Measurements from ENCODE around the gene CREBRF.
"Not testable (repeated sequence)": the region's sequence is repeated elsewhere in the genome, so short reads cannot be mapped to it uniquely, and the experiment has no call there.

Gene CREBRF

GRCh38 chr5:173035904-173036707 lies 20.0 kb upstream of the CREBRF start:
- DNase-seq (ENCODE audit: low read depth in 2 of 2) = peak in 1 of 2 donors; percentile 30

- no peak for DNase-seq (ENCODE audit: low read depth in 2 of 2)
These were observed 17.0 kb upstream of the CREBRF start for GRCh38 chr5:173039188-173039587.

- DNase-seq (ENCODE audit: low read depth in 2 of 2) = no peak
These were observed 16.2 kb upstream of the CREBRF start for GRCh38 chr5:173039964-173040363.

GRCh38 chr5:173041881-173042762 lies 14.0 kb upstream of the CREBRF start:
- no peak for DNase-seq (ENCODE audit: low read depth in 2 of 2)

GRCh38 chr5:173042763-173043107 lies 13.4 kb upstream of the CREBRF start:
- no peak for DNase-seq (ENCODE audit: low read depth in 2 of 2)

- no peak for DNase-seq (ENCODE audit: low read depth in 2 of 2)
These were observed 10.7 kb upstream of the CREBRF start for GRCh38 chr5:173045474-173045873.

- not testable (repeated sequence) for DNase-seq (ENCODE audit: low read depth in 2 of 2)
These were observed 8.9 kb upstream of the CREBRF start for GRCh38 chr5:173047096-173047837.

- DNase-seq (ENCODE audit: low read depth in 2 of 2) = no peak
These were observed 8.4 kb upstream of the CREBRF start for GRCh38 chr5:173047838-173048105.

GRCh38 chr5:173050791-173051190 lies 5.4 kb upstream of the CREBRF start:
- no peak for DNase-seq (ENCODE audit: low read depth in 2 of 2)

- DNase-seq (ENCODE audit: low read depth in 2 of 2) = no peak
These were observed 4.4 kb upstream of the CREBRF start for GRCh38 chr5:173051746-173052145.

GRCh38 chr5:173053041-173053440 lies 3.1 kb upstream of the CREBRF start:
- DNase-seq (ENCODE audit: low read depth in 2 of 2) = no peak

GRCh38 chr5:173055042-173055721 lies 970 bp upstream of the CREBRF start:
- DNase-seq (ENCODE audit: low read depth in 2 of 2) = no peak

GRCh38 chr5:173055722-173055982 lies 500 bp upstream of the CREBRF start:
- no peak for DNase-seq (ENCODE audit: low read depth in 2 of 2)

- peak in 1 of 2 donors; percentile 69 for DNase-seq (ENCODE audit: low read depth in 2 of 2)
These were observed 570 bp downstream of the CREBRF start for GRCh38 chr5:173056783-173057061.

GRCh38 chr5:173057062-173057924 lies 1.1 kb downstream of the CREBRF start:
- peak; percentile 99 for DNase-seq (ENCODE audit: low read depth in 2 of 2)

GRCh38 chr5:173062141-173062540 lies 6.0 kb downstream of the CREBRF start:
- no peak for DNase-seq (ENCODE audit: low read depth in 2 of 2)

- no peak for DNase-seq (ENCODE audit: low read depth in 2 of 2)
These were observed 9.0 kb downstream of the CREBRF start for GRCh38 chr5:173065155-173065554.

- no peak for DNase-seq (ENCODE audit: low read depth in 2 of 2)
These were observed 13.5 kb downstream of the CREBRF start for GRCh38 chr5:173069671-173070070.

GRCh38 chr5:173075137-173075843 lies 19.1 kb downstream of the CREBRF start:
- DNase-seq (ENCODE audit: low read depth in 2 of 2) = no peak

- DNase-seq (ENCODE audit: low read depth in 2 of 2) = no peak
These were observed 19.8 kb downstream of the CREBRF start for GRCh38 chr5:173075970-173076369.

- DNase-seq (ENCODE audit: low read depth in 2 of 2) = not testable (repeated sequence)
These were observed 20.3 kb downstream of the CREBRF start for GRCh38 chr5:173076471-173076870.

Data from stimulated activated CD8-positive, alpha-beta memory T cell treated with anti-CD3 and anti-CD28 coated beads, Interleukin-2, amount 100 ng/mL, for 48 hours (primary cell).